ENCODE measurements around the gene RNASEH2A. TPM values are rescaled to one million over a fixed set of nuclear protein-coding genes. Genes with fewer than 3 reads are reported as not detected.

Gene RNASEH2A
- total RNA-seq, 1 donor from 2014 or later, result 37.4 TPM

DNA sequence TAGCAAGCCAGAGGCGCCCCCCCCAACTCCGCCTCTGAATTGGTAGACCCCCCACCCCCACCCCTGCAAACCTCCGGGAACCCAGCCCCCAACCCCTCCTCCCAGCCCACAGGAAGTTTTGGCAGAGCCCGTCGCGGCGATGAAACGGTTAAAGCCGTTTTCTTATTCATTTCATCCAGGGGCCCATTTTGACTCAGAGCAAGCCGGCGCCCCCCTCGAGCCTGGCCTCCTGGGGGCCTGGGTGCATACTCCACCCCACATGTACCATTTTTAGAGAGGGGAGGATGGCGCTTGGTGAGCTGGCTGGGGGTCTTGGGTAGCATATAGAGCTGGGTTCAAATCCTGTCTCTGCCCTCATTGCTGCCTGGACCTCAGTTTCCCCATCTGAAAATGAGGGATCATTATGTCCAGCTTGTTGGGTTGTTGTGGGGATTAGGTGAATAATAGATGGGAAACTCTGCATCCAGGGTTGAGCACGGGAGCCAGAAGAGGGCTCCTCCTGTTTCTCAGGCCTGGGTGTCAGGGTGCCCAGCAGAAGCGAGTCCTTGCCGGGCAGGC is 23.0 kb upstream of the RNASEH2A start:
- DNase-seq (ENCODE audit: low spot score, unreplicated experiment), result no peak
- TF ChIP-seq, protein P1, sequence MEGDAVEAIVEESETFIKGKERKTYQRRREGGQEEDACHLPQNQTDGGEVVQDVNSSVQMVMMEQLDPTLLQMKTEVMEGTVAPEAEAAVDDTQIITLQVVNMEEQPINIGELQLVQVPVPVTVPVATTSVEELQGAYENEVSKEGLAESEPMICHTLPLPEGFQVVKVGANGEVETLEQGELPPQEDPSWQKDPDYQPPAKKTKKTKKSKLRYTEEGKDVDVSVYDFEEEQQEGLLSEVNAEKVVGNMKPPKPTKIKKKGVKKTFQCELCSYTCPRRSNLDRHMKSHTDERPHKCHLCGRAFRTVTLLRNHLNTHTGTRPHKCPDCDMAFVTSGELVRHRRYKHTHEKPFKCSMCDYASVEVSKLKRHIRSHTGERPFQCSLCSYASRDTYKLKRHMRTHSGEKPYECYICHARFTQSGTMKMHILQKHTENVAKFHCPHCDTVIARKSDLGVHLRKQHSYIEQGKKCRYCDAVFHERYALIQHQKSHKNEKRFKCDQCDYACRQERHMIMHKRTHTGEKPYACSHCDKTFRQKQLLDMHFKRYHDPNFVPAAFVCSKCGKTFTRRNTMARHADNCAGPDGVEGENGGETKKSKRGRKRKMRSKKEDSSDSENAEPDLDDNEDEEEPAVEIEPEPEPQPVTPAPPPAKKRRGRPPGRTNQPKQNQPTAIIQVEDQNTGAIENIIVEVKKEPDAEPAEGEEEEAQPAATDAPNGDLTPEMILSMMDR (IDR thresholded peaks at IDR 0.05; ENCODE audit: unreplicated experiment), result no peak
- Mint-ChIP-seq H3K9me3 (ENCODE audit: low read depth) (no peaks in the 10 kb centered on the region), H3K4me3 (ENCODE audit: low read depth) (peak overlapping the region; percentile 65), H3K4me1 (ENCODE audit: low read depth) (peaks cover 8% of the 10 kb centered on the region), H3K27ac (peak overlapping the region; percentile 29), H3K36me3 (ENCODE audit: insufficient read depth) (no peaks in the 10 kb centered on the region), H3K27me3 (peaks cover 10% of the 10 kb centered on the region)

DNA sequence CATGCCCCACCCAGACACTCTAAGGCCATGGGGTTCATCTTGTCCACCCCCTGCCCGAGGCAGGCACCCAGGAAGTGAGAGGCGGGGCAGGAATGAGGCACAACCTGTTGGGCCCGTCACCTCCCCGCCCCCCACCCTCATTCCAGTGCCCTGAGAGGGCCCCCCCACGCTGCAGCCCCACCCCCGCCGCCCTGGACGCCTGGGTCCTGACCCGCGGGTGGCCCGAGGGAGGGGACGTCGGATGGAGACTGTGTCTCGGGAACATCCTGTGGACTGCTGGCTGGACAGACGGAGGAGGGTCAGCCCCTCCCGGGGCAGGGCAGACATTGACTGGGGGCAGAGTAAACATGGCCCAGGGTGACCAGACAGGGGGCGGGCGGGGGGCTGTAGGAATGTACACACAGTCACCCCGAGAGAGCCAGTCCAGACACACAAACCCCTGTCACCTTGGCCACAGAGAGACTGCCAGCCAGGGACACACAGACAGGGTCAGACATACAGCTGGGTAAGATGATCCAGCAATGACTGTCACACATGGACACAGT is 22.5 kb upstream of the RNASEH2A start:
- H3K27me3 Mint-ChIP-seq, result peaks cover 7% of the 10 kb centered on the region
- peaks cover 7% of the 10 kb centered on the region for H3K4me1 Mint-ChIP-seq (ENCODE audit: low read depth)
- no peaks in the 10 kb centered on the region for H3K9me3 Mint-ChIP-seq (ENCODE audit: low read depth)
- peak overlapping the region; percentile 29 for H3K27ac Mint-ChIP-seq
- peak overlapping the region; percentile 65 for H3K4me3 Mint-ChIP-seq (ENCODE audit: low read depth)
- no peaks in the 10 kb centered on the region for H3K36me3 Mint-ChIP-seq (ENCODE audit: insufficient read depth)
- DNase-seq (ENCODE audit: low spot score, unreplicated experiment), result no peak
- TF ChIP-seq, protein P1 (IDR thresholded peaks at IDR 0.05; ENCODE audit: unreplicated experiment), result no peak

DNA sequence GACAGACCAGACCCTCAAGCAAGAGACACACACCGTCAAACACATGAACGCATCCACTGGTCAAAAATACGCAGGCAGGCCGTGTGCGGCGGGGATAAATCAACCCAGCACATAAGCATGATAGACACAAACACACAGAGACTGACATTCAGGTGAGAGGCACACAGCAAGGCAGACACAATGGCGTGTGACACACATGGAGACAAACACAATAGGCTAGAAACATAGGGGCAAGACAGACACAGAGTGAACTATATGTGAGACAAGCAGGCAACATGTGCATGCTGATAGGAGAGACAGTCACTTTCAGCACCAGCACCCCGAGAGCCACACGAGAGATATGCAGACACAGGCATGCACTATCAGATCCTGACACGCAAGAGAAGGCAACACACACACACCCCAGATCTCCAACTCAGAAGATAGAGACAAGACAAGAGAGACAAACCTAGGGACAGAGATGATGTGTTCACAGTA is 22.0 kb upstream of the RNASEH2A start:
- Mint-ChIP-seq H3K4me3 (ENCODE audit: low read depth) (no peak overlapping the region), H3K9me3 (ENCODE audit: low read depth) (no peaks in the 10 kb centered on the region), H3K36me3 (ENCODE audit: insufficient read depth) (no peaks in the 10 kb centered on the region), H3K27ac (no peak overlapping the region), H3K27me3 (peaks cover 8% of the 10 kb centered on the region), H3K4me1 (ENCODE audit: low read depth) (peaks cover 8% of the 10 kb centered on the region)
- TF ChIP-seq, protein P1 (IDR thresholded peaks at IDR 0.05; ENCODE audit: unreplicated experiment), result no peak
- DNase-seq (ENCODE audit: low spot score, unreplicated experiment), result no peak

DNA sequence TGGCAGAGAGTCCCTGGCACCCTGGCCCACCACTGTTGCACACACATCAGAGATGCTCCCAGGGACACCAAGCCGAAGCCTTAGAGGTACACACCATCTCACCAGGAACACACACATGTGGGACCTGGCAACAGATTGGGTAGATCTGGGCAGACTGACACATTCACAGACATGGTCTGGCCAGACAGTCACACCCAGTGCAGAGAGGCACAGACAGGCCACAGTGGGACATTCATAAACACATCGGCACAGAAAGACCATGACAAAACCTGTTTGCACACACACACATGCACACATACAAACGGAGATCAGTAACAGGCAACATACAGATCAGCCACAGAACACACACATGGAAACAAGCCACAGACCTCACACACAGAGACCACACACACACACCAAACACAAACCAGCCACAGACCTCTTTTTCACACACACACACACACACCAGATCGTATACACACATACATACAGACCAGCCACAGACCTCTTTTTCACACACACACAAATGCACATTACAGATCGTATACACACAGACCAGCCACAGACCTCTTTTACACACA is 21.4 kb upstream of the RNASEH2A start:
- H3K27ac Mint-ChIP-seq, result no peak overlapping the region
- H3K9me3 Mint-ChIP-seq (ENCODE audit: low read depth), result no peaks in the 10 kb centered on the region
- DNase-seq (ENCODE audit: low spot score, unreplicated experiment), result no peak
- H3K27me3 Mint-ChIP-seq, result peaks cover 6% of the 10 kb centered on the region
- peaks cover 8% of the 10 kb centered on the region for H3K4me1 Mint-ChIP-seq (ENCODE audit: low read depth)
- H3K4me3 Mint-ChIP-seq (ENCODE audit: low read depth), result no peak overlapping the region
- H3K36me3 Mint-ChIP-seq (ENCODE audit: insufficient read depth), result no peaks in the 10 kb centered on the region
- TF ChIP-seq, protein P1 (IDR thresholded peaks at IDR 0.05; ENCODE audit: unreplicated experiment), result no peak

DNA sequence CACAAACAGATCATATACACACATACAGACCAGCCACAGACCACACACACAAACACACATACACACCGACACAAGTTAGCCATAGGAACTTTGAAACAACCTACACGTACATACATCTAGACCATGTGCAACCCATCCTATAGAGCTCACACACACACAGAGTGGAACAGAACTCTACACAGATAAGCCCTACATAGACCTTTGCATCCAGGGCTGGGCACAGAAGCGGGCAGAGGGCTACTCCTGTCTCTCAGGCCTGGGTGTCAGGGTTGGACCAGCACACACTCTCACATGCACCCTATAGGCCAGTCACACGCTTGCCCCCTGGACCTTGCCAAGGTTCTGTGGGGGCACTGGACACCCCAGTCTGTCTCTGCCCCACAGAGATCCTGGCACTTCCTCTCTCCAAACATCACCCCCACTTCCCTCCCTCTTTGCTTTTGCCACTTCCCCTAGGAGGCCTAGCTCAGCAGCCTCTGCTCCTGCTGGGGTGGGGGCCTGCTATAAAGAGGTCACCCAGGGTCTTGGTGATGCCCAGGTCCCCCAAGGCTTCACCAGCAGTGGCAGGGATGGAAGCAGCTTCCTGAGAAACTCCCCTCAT is 20.9 kb upstream of the RNASEH2A start:
- Mint-ChIP-seq H3K4me3 (ENCODE audit: low read depth) (no peak overlapping the region), H3K27ac (no peak overlapping the region), H3K9me3 (ENCODE audit: low read depth) (no peaks in the 10 kb centered on the region), H3K4me1 (ENCODE audit: low read depth) (peaks cover 10% of the 10 kb centered on the region), H3K27me3 (peaks cover 10% of the 10 kb centered on the region), H3K36me3 (ENCODE audit: insufficient read depth) (no peaks in the 10 kb centered on the region)
- no peak for DNase-seq (ENCODE audit: low spot score, unreplicated experiment)
- TF ChIP-seq, protein P1 (IDR thresholded peaks at IDR 0.05; ENCODE audit: unreplicated experiment), result no peak

Data from progenitor cell of endocrine pancreas (in vitro differentiated cells).